ENCODE data around the gene ZKSCAN7. TPM values are rescaled to one million over a fixed set of nuclear protein-coding genes. Genes with fewer than 3 reads are reported as not detected.
"Not testable (repeated sequence)": the region's sequence is repeated elsewhere in the genome, so short reads cannot be mapped to it uniquely, and the experiment has no call there.

ZKSCAN7 gene
- total RNA-seq, 1 experiment from 2014 or later = not detected

GRCh38 chr3:44576613-44577012, 21.6 kb downstream of the ZKSCAN7 start:
- DNase-seq (ENCODE audit: low spot score) = no peak

GRCh38 chr3:44577354-44577952, 22.5 kb downstream of the ZKSCAN7 start:
- not testable (repeated sequence) for DNase-seq (ENCODE audit: low spot score)

- DNase-seq (ENCODE audit: low spot score) = not testable (repeated sequence)
Observed at GRCh38 chr3:44578316-44578715, 23.3 kb downstream of the ZKSCAN7 start.

GRCh38 chr3:44578924-44579515, 24.0 kb downstream of the ZKSCAN7 start:
- DNase-seq (ENCODE audit: low spot score) = not testable (repeated sequence)

GRCh38 chr3:44579749-44580148, 24.8 kb downstream of the ZKSCAN7 start:
- DNase-seq (ENCODE audit: low spot score) = not testable (repeated sequence)

- DNase-seq (ENCODE audit: low spot score) = not testable (repeated sequence)
Observed at GRCh38 chr3:44580971-44581370, 26.0 kb downstream of the ZKSCAN7 start.

GRCh38 chr3:44584646-44585501, 29.9 kb downstream of the ZKSCAN7 start, which contains the start of gene ZNF660:
Gene ZNF660, plus strand, starts transcription at chr3:44584964. Its CDS starts 9,230 bp downstream, at chr3:44594194.
- no peak for DNase-seq (ENCODE audit: low spot score)

- DNase-seq (ENCODE audit: low spot score) = no peak
Observed at GRCh38 chr3:44596621-44597020, 41.6 kb downstream of the ZKSCAN7 start.

- DNase-seq (ENCODE audit: low spot score) = no peak
Observed at GRCh38 chr3:44601749-44602148, 46.8 kb downstream of the ZKSCAN7 start.

- DNase-seq (ENCODE audit: low spot score) = no peak
Observed at GRCh38 chr3:44612678-44613077, 57.7 kb downstream of the ZKSCAN7 start.

Other genes with a start within 250 kb of the ZKSCAN7 start
- 8.2 and 13.7 TPM in 2 replicates for gene TCAIM, start 216.4 kb upstream of the ZKSCAN7 start, total RNA-seq (2014; rRNA removed; shearing (Covaris generic))
- 2.1 and 2.7 TPM in 2 replicates for gene ZNF445, start 77.5 kb upstream of the ZKSCAN7 start, total RNA-seq (2014; rRNA removed; shearing (Covaris generic))
- not detected in 2 replicates for gene ZNF660, start 29.8 kb downstream of the ZKSCAN7 start, total RNA-seq (2014; rRNA removed; shearing (Covaris generic))
- gene ZNF197, start 69.8 kb downstream of the ZKSCAN7 start, total RNA-seq (2014; rRNA removed; shearing (Covaris generic)) = 2.2 and 3.7 TPM in 2 replicates
- gene ZNF35, start 93.5 kb downstream of the ZKSCAN7 start, total RNA-seq (2014; rRNA removed; shearing (Covaris generic)) = 1.5 and 3.0 TPM in 2 replicates
- gene ZNF502, start 157.5 kb downstream of the ZKSCAN7 start, total RNA-seq (2014; rRNA removed; shearing (Covaris generic)) = 0.23 and 0.79 TPM in 2 replicates
- gene ZNF501, start 174.4 kb downstream of the ZKSCAN7 start, total RNA-seq (2014; rRNA removed; shearing (Covaris generic)) = 0.08 and 4.8 TPM in 2 replicates
- 7.4 and 8.6 TPM in 2 replicates for gene KIAA1143, start 206.4 kb downstream of the ZKSCAN7 start, total RNA-seq (2014; rRNA removed; shearing (Covaris generic))
- gene KIF15, start 206.6 kb downstream of the ZKSCAN7 start, total RNA-seq (2014; rRNA removed; shearing (Covaris generic)) = 4.9 and 5.5 TPM in 2 replicates

Data from HT-29 (cell line).